Cardiac muscle cell (in vitro differentiated cells and primary cell): ENCODE data around the gene NPNT. TPM values are rescaled to one million over a fixed set of nuclear protein-coding genes. Genes with fewer than 3 reads are reported as not detected.

Source experiments
- DNase-seq, 2 donors: peaks; one replicate each; pipeline versions ENCODE4 v3.0.0 to v3.0.0-alpha.2; 2010 to 2017; ENCODE audit warnings: low read depth in 1 of 2, low spot score in 1 of 2
- H3K27ac ChIP-seq: fragments of 200-600 bp; sonication (generic); 2 replicates; pipeline ENCODE4 v1.5.1; 2016
- H3K27me3 ChIP-seq: fragments of 200-600 bp; sonication (generic); 2 replicates; pipeline ENCODE4 v1.6.0; 2016; ENCODE audit warnings: control low read depth
- H3K36me3 ChIP-seq: fragments of 200-600 bp; sonication (generic); 2 replicates; pipeline ENCODE4 v1.5.1; 2016; ENCODE audit warnings: control low read depth
- H3K4me1 ChIP-seq: fragments of 200-600 bp; sonication (generic); 2 replicates; pipeline ENCODE4 v1.8.1; 2017; ENCODE audit warnings: low read depth, mild to moderate bottlenecking, mixed run types
- H3K4me3 ChIP-seq: fragments of 200-600 bp; sonication (generic); 2 replicates; pipeline ENCODE4 v1.5.1; 2016; ENCODE audit warnings: mild to moderate bottlenecking
- H3K9me3 ChIP-seq: fragments of 200-600 bp; sonication (generic); 2 replicates; pipeline ENCODE4 v1.5.1; 2017; ENCODE audit warnings: low read depth, mild to moderate bottlenecking, control low read depth
- CTCF ChIP-seq: IDR thresholded peaks from 2 replicates; pipeline ENCODE4 v1.5.1; 2012; ENCODE audit warnings: low read depth, mild to moderate bottlenecking, low read length
- polyA plus RNA-seq: library from polyadenylated mRNA; unstranded; fragments of >200 nt; fragmentation: Nextera tagmentation; extraction: Ambion mirVana; gene quantifications from 2 replicates; pipeline ENCODE4 v1.2.1, GENCODE V29; 2016
- total RNA-seq: library from RNA; depleted of rRNA; stranded (reverse); fragments of >200 nt; gene quantifications from 2 replicates; pipeline ENCODE4 v1.2.3, GENCODE V29; 2016

Gene NPNT
- total and polyA plus RNA-seq, 2 experiments from 2014 or later: 22.0 to 39.8 TPM

GRCh38 chr4:105909787-105910281, 14.6 kb downstream of the NPNT start:
- Histone ChIP-seq H3K27ac (no peak overlapping the region), H3K36me3 (no peaks in the 10 kb centered on the region), H3K27me3 (no peaks in the 10 kb centered on the region), H3K9me3 (no peaks in the 10 kb centered on the region), H3K4me1 (peaks cover 5% of the 10 kb centered on the region), H3K4me3 (no peak overlapping the region)
- DNase-seq: peak in 1 of 2 donors; percentile 23
- TF ChIP-seq CTCF: no peak

GRCh38 chr4:105911426-105911825, 16.2 kb downstream of the NPNT start:
- Histone ChIP-seq H3K36me3 (no peaks in the 10 kb centered on the region), H3K27ac (no peak overlapping the region), H3K27me3 (no peaks in the 10 kb centered on the region), H3K4me1 (peaks cover 8% of the 10 kb centered on the region), H3K4me3 (no peak overlapping the region), H3K9me3 (no peaks in the 10 kb centered on the region)
- no peak for DNase-seq
- no peak for TF ChIP-seq CTCF

GRCh38 chr4:105912633-105913032, 17.4 kb downstream of the NPNT start:
- no peaks in the 10 kb centered on the region for H3K36me3 ChIP-seq
- no peak overlapping the region for H3K27ac ChIP-seq
- H3K4me3 ChIP-seq: no peak overlapping the region
- H3K27me3 ChIP-seq: no peaks in the 10 kb centered on the region
- no peak for DNase-seq
- H3K9me3 ChIP-seq: no peaks in the 10 kb centered on the region
- peaks cover 17% of the 10 kb centered on the region for H3K4me1 ChIP-seq
- TF ChIP-seq CTCF: no peak

GRCh38 chr4:105917171-105917685, 22.0 kb downstream of the NPNT start:
- no peak overlapping the region for H3K4me3 ChIP-seq
- no peak for TF ChIP-seq CTCF
- H3K27ac ChIP-seq: peak overlapping the region; percentile 69
- H3K27me3 ChIP-seq: no peaks in the 10 kb centered on the region
- peaks cover 24% of the 10 kb centered on the region for H3K4me1 ChIP-seq
- H3K36me3 ChIP-seq: no peaks in the 10 kb centered on the region
- no peaks in the 10 kb centered on the region for H3K9me3 ChIP-seq
- peak in 1 of 2 donors; percentile 58 for DNase-seq

GRCh38 chr4:105921301-105921700, 26.0 kb downstream of the NPNT start:
- Histone ChIP-seq H3K4me1 (peaks cover 32% of the 10 kb centered on the region), H3K27ac (no peak overlapping the region), H3K4me3 (no peak overlapping the region), H3K27me3 (no peaks in the 10 kb centered on the region), H3K36me3 (no peaks in the 10 kb centered on the region), H3K9me3 (no peaks in the 10 kb centered on the region)
- TF ChIP-seq CTCF: no peak
- no peak for DNase-seq
